T47D (cell line): ENCODE measurements around the gene ZNF860.

Source experiments
- DNase-seq, 2 experiments: peaks; one replicate each; pipeline versions ENCODE4 v3.0.0 to v3.0.0-alpha.2; 2011 to 2012; ENCODE audit warnings: low read depth in 1 of 2, low spot score in 1 of 2
- JUND ChIP-seq: IDR thresholded peaks from 2 replicates; pipeline ENCODE4 v1.6.1; 2012; ENCODE audit warnings: low read depth
- in situ Hi-C: cut with HindIII; loops from 2 replicates; pipeline ENCODE4 v1.10.0; 2016; ENCODE audit warnings: low sequenced_read_pairs, low pct_unique_long_range_greater_than_20kb

Gene ZNF860

GRCh38 chr3:31952205-31952604 lies 29.3 kb upstream of the ZNF860 start:
- DNase-seq = no peak
- in situ Hi-C loops = no loop called here
- TF ChIP-seq JUND = no peak

GRCh38 chr3:31953091-31953490 lies 28.5 kb upstream of the ZNF860 start:
- no peak for DNase-seq
- in situ Hi-C loops = no loop called here
- no peak for TF ChIP-seq JUND

GRCh38 chr3:31953636-31954035 lies 27.9 kb upstream of the ZNF860 start:
- no peak for DNase-seq
- no peak for TF ChIP-seq JUND
- in situ Hi-C loops = no loop called here

- in situ Hi-C loops = no loop called here
- no peak for TF ChIP-seq JUND
- DNase-seq = no peak
Measured at GRCh38 chr3:31955581-31955980, 26.0 kb upstream of the ZNF860 start.

GRCh38 chr3:31957106-31957505 lies 24.4 kb upstream of the ZNF860 start:
- no peak for DNase-seq
- no peak for TF ChIP-seq JUND
- in situ Hi-C loops = no loop called here

GRCh38 chr3:31958701-31959152 lies 22.8 kb upstream of the ZNF860 start:
- peak in 1 of 2 experiments; percentile 22 for DNase-seq
- in situ Hi-C loops = no loop called here
- TF ChIP-seq JUND = no peak

- no peak for DNase-seq
- in situ Hi-C loops = no loop called here
- TF ChIP-seq JUND = no peak
Measured at GRCh38 chr3:31959251-31959650, 22.3 kb upstream of the ZNF860 start.

- DNase-seq = no peak
- no peak for TF ChIP-seq JUND
- in situ Hi-C loops = no loop called here
Measured at GRCh38 chr3:31959951-31960792, 21.4 kb upstream of the ZNF860 start.

- in situ Hi-C loops = no loop called here
- TF ChIP-seq JUND = no peak
- DNase-seq = peak in 1 of 2 experiments; percentile 23
Measured at GRCh38 chr3:31960793-31961431, 20.6 kb upstream of the ZNF860 start.

- in situ Hi-C loops = no loop called here
- TF ChIP-seq JUND = no peak
- DNase-seq = no peak
Measured at GRCh38 chr3:31962801-31963205, 18.7 kb upstream of the ZNF860 start.

GRCh38 chr3:31966978-31967591 lies 14.5 kb upstream of the ZNF860 start:
- TF ChIP-seq JUND = no peak
- in situ Hi-C loops = no loop called here
- no peak for DNase-seq

GRCh38 chr3:31967592-31967991 lies 14.0 kb upstream of the ZNF860 start:
- DNase-seq = no peak
- no peak for TF ChIP-seq JUND
- in situ Hi-C loops = no loop called here

- in situ Hi-C loops = no loop called here
- no peak for DNase-seq
Measured at GRCh38 chr3:31968369-31968926, 13.1 kb upstream of the ZNF860 start.

More at GRCh38 chr3:31968369-31968926, 13.1 kb upstream of the ZNF860 start:
- no peak for TF ChIP-seq JUND
